BJ (cell line): ENCODE data around the gene SEPTIN8. TPM values are rescaled to one million over a fixed set of nuclear protein-coding genes. Genes with fewer than 3 reads are reported as not detected.

Experiments
- CTCF ChIA-PET: fragments of 350-600 bp; formaldehyde crosslinking; extraction: SDS; loops from one replicate; lab custom pipeline; 2021; ENCODE audit warnings: antibody characterized with exemption, inconsistent platforms; lab: Yijun Ruan, JAX
- POLR2A ChIA-PET: fragments of 300-600 bp; sonication (Branson Sonifier 250); formaldehyde crosslinking; extraction: SDS; loops from one replicate; lab custom pipeline; 2021; ENCODE audit warnings: antibody characterized with exemption; lab: Charles Lee
- DNase-seq: peaks from one replicate; pipeline ENCODE4 v3.0.0-alpha.2; 2011; ENCODE audit warnings: low read depth
- H3K27me3 ChIP-seq: 2 replicates; pipeline ENCODE4 v1.6.0; 2011; ENCODE audit warnings: low read length; ENCODE audit not compliant: control insufficient read depth, insufficient read depth
- H3K36me3 ChIP-seq: 2 replicates; pipeline ENCODE4 v1.5.1; 2011; ENCODE audit warnings: low read length; ENCODE audit not compliant: control insufficient read depth, insufficient read depth
- H3K4me3 ChIP-seq: 2 replicates; pipeline ENCODE4 v1.5.1; 2011; ENCODE audit warnings: low read depth, mild to moderate bottlenecking, control low read depth, low read length
- CTCF ChIP-seq: IDR thresholded peaks from 2 replicates; pipeline ENCODE4 v1.5.1; 2011; ENCODE audit warnings: low read depth, mild to moderate bottlenecking, control low read depth, inconsistent platforms, low read length, moderate library complexity; ENCODE audit not compliant: insufficient read depth
- polyA plus RNA-seq: library from polyadenylated mRNA; depleted of rRNA; stranded (reverse); fragments of >200 nt; gene quantifications from 2 replicates; pipeline ENCODE4 v1.2.3, GENCODE V29; 2011

Gene SEPTIN8
- polyA plus RNA-seq, 1 experiment: 67.8 TPM

GRCh38 chr5:132782101-132782500 lies 5.1 kb upstream of the SEPTIN8 start:
- ChIA-PET CTCF (interaction anchor here (1.3 to 2.2 kb wide), 3 partner anchors 11 to 39 kb away, joined by 3 to 12 read pairs (median 5); no protein-coding TSS in a partner anchor), POLR2A (no interaction called here)
- TF ChIP-seq CTCF: no peak
- Histone ChIP-seq H3K4me3 (no peak overlapping the region), H3K36me3 (no peaks in the 10 kb centered on the region), H3K27me3 (no peaks in the 10 kb centered on the region)
- DNase-seq: no peak

DNA sequence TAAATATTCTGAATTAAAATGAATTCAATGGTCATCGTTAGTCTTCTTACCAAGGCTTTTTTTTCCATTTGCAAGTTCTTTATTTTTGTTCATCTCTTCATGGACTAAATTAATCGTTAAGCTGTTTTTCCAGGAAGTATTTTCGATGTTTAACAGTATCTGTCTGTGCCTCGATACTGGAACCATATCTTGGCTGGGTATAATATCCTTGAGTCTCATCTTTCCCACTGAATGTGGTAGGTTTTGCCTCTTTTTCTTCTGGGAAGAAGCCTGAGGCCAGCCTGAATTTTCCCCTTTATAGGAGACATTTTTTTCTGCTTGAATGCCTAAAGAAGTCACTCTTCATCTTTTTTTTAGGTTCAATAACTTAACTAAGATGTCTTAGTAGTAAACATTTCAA lies 4.0 kb upstream of the SEPTIN8 start:
- no peak overlapping the region for H3K4me3 ChIP-seq
- ChIA-PET POLR2A (no interaction called here), CTCF (interaction anchor here (2.2 kb wide), 1 partner anchor 23 kb away, joined by 5 read pairs; no protein-coding TSS in a partner anchor)
- no peaks in the 10 kb centered on the region for H3K27me3 ChIP-seq
- DNase-seq: no peak
- no peak for TF ChIP-seq CTCF
- no peaks in the 10 kb centered on the region for H3K36me3 ChIP-seq

DNA sequence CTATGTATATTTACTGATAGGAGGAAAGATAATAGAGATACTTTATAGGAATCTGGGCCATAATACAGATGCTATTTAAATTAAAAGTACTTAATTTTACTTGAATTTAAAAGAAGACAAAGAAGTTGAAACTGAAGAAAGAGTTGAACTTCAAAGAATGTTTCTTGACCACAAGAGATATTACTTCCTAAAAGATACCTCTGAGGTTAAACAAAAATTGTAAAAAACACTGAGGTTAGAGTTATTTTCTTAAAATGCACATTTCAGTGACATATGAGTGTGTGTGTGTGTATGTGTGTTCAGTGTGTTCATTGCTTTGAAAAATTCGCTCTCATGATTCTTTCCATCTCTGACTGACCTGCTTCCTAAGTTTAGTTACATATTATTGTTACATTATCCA lies 3.5 kb upstream of the SEPTIN8 start:
- CTCF ChIA-PET: interaction anchor here (2.2 kb wide), 1 partner anchor 22 kb away, joined by 5 read pairs; no protein-coding TSS in a partner anchor
- POLR2A ChIA-PET: no interaction called here
- TF ChIP-seq CTCF: no peak
- DNase-seq: no peak
- Histone ChIP-seq H3K27me3 (no peaks in the 10 kb centered on the region), H3K4me3 (no peak overlapping the region), H3K36me3 (no peaks in the 10 kb centered on the region)

DNA sequence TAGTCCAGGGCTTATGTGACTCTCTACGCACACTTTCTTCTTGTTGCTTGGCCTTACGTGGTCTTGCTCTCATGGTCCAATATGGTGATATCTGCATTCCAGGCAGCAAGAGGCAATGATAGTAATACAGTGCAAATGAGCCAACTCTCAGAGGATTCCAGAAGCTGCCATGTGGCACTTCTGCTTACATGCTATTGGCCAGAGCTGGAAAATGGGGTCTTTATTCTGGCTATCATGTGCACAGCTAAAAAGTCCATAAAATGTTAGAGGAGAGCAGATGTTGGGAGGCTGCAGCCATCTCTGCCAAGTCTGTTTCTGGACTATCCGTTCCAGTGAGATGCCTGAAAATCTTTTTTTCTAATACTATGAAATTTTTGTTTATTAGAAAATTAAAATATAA lies 2.9 kb upstream of the SEPTIN8 start:
- no peak for TF ChIP-seq CTCF
- no peak overlapping the region for H3K4me3 ChIP-seq
- H3K36me3 ChIP-seq: no peaks in the 10 kb centered on the region
- ChIA-PET CTCF (no interaction called here), POLR2A (no interaction called here)
- DNase-seq: no peak
- no peaks in the 10 kb centered on the region for H3K27me3 ChIP-seq

- no peak overlapping the region for H3K4me3 ChIP-seq
- ChIA-PET POLR2A (no interaction called here), CTCF (interaction anchor here (0.7 to 1.0 kb wide), 2 partner anchors 11 to 22 kb away, joined by 3 read pairs; no protein-coding TSS in a partner anchor)
- TF ChIP-seq CTCF: no peak
- H3K36me3 ChIP-seq: no peaks in the 10 kb centered on the region
- no peak for DNase-seq
- no peaks in the 10 kb centered on the region for H3K27me3 ChIP-seq
Observed at GRCh38 chr5:132778856-132779255, 1.8 kb upstream of the SEPTIN8 start.
